GM19452 (cell line): ENCODE measurements around the gene TNFRSF14.
"Not testable (repeated sequence)": the region's sequence is repeated elsewhere in the genome, so short reads cannot be mapped to it uniquely, and the experiment has no call there.

Experiments
- ATAC-seq: cut with Tn5 transposase; IDR thresholded peaks from one replicate; pipeline ENCODE4 v1.9.1; 2021; ENCODE audit not compliant: unreplicated experiment

The TNFRSF14 gene

DNA sequence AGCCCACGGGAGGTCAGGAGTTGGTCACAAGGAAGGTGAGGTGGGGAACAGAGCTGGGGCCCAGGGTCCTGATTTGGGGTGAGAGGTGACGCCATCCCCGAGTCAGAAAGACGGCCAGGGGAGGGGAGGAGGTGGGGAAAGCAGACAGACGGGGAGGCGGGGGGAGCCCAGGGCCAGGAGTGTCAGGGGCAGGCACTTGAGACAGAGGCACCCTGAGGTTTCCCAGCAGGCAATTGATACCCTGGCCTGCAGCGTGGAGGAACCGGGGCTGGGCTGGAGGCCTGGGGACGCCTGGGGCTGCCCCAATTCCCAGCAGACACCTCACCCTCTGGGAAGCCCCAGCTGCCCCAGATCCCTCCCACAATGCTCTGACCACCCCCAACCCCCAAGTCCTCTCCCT, 3.1 kb upstream of the TNFRSF14 start:
- not testable (repeated sequence) for ATAC-seq

DNA sequence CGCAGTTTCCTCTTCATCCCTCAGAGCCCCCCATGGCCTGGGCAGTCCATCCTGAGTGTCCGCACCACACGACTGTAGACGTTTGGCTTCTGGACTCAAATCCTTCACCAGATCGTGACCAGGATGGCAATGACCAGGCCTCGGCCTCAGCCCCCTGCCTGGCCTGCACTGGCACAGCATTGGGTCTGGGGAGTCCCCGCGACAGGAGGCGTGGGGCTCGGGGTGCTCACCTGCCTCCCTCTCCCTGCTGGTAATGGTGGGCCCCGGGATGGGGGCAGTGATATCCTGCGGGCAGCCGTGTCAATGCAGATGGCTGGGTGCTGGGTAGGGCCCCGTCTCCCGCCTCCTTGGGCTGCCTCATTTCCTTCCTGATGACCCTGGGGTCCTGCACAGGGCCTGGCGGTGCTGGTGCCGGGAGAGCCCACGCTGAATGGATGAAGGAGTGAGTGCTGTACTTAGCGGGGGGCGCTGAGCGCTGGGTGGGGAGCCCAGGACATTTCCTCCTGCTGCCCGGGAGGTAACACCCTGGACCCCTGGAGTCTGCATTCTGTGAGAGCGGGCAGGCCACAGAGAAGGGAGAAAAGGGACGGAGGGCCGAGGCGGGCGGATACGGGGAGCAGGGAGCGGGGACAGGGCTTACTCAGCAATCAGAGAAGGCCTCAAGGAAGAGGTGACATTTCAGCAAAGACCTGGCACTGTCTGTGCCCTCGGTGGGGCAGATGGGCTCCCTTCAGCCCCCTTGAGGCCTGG, 2.1 kb upstream of the TNFRSF14 start:
- ATAC-seq = no peak

DNA sequence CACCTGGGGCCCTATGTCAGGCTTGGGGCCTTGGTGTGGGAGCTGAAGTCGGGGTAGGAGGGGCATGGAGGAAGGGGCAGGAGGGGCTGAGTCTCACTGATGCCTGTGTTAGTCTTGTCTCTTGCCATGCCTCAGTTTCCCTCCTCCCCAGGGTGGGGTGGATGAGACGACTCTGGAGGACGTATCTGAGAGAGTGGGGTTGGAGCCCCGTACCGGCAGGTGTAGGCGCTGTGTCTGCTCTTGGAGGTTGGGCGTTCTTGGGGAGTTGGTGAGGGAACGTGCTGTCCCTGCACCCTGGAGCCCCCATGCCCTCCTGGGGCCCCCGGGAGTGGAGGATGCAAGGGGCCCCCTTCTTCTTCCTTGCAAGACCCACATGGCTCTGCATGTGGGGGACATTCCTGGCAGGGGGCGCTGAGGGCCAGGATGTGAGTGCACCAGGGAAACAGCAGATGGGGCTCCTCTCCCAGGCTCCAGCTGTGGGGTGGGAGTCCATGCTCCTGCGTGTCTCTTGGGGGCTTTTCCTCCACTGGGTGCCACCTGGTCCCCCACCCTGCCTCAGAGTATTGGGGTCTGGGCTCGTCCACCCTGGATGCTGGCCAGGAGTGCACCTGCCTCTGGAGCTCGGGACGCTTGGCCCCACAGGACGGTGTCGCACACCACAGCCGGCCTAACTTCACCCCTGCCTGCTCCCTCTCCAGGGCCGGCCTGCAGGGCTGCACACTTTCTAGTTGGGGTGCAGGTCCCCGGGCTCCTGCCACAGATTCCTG, 1.4 kb upstream of the TNFRSF14 start:
- no peak for ATAC-seq

DNA sequence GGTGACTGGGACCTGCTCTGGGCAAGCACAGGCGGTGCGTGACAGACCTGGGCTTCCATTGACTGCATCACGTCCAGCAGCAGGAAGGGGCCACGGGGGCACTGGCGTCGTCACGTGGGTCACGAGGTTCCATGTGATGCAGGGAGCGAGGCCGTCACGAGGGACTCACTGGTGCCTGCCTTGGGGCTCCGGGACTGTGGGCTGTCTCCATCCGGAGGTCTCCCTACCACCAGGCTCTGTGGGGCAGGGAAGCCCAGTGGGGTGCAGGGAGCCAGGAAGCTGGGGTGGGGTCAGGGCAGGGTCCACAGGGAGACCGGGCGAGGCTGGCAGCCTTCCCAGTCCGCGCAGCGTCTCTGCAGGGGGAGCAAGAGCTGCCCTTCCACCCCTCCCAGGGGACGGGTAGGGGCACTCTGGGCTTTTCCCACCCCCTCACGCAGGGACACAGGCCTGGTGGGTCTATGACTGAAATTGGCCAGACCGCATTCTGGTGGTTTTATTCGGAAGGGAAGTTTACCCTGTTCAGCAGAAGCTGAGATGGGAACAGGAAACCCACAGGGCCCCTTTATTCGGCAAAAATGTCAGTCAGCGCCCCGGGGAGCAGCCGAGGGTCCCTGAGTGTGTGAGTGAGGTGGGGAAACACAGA, 416 bp upstream of the TNFRSF14 start:
- ATAC-seq = peak; percentile 44

DNA sequence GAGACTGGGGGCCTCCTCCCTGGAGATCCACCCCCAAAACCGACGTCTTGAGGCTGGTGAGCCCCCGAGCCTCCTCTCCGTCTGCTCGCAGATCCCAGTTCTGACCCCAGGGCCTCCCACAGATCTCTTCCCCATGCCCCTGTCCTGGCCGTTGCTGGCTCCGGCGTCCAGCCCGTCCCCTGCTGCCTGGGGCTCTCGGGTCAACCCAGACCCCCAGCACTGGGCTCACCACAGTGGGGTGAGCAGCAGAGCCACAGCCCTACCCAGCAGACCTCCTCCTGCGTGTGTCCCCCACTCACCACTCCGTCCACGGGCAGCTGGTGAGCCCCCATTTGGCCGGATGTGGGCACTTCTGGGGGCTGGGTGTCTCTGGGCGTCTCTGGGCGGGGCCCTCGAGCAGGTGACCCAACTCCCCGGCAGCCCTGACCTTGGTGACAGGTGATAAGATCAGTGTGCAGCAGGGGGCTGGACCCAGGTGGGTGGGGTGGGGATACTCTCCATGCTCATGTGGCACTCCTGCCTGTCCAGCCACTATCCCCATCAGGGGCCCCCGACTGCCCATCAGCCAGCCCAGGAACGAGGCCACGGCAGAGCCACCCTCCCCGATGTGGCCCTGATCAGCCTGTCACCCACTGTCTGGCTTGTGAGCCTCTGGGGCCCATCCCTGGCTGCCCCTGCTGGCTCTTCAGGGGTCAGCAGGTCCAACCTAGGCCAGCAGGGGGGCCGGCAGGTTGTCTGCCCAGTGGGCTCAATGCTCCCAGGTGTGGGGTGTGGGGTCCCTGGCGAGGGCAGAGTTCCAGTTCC, 709 bp downstream of the TNFRSF14 start:
- peak; percentile 11 for ATAC-seq

DNA sequence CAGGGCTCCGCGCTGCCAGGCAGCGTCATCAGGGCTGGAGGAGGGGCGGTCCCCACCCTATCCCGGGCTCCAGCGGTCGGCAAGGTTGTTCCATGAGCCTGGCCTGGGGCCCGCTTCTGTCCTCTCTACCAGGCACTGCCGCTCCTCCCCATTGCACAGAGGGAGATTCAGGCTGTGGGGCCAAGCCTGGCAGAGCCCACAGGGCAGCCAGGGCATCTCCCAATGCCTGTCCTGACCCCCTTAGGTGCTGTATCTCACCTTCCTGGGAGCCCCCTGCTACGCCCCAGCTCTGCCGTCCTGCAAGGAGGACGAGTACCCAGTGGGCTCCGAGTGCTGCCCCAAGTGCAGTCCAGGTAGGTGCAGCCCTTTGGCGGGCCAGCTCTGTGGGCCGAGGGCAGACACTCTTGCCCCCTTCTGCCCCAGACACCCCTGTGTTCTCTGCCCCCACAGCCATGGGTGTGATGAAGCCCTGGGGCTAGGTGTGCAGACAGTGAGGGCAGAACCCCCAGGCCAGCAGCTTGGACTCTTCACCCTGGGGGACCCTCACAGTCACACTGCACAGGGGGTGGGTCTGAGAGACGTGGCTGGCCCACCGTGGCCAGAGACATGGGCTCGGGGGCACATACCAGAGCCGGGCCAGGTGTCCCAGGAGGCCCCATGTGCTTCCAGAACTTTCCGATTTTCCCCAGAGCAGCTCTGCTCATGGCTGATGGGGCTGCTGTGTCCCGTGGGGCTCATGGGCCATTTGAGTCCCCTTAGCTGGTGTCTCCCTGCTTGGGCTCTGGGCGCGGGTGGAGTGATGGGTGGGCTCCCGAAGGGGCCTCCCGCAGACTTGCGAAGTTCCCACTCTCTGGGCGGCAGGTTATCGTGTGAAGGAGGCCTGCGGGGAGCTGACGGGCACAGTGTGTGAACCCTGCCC, 1.6 kb downstream of the TNFRSF14 start:
- ATAC-seq = no peak

DNA sequence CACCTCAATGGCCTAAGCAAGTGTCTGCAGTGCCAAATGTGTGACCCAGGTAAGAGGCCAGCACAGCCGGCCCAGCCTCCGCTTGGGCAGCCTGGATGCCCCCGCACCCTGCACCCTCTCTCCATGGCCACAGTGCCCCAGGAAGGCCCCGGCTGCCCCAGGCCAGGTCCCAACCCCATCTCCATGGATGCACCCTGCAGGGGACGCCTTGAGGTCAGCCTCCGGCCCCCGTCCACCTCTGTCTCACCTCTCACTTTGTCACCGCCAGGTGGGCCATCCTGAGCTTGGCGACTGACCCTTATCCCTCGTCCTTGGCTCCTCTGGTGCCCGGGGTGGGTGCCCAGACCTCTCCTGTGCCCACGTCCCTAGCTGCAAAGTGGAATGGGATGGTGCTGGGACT, 2.2 kb downstream of the TNFRSF14 start:
- no peak for ATAC-seq

DNA sequence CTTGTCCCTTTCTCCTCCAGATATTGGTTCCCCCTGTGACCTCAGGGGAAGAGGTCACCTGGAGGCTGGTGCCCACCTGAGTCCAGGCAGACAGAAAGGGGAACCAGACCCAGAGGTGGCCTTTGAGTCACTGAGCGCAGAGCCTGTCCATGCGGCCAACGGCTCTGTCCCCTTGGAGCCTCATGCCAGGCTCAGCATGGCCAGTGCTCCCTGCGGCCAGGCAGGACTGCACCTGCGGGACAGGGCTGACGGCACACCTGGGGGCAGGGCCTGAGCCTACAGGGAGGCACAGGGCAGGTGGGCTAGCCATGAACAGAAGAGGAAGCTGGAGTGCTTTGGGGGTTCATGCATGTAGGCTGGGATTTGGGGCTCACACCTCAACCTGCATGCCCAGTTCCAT, 2.7 kb downstream of the TNFRSF14 start:
- ATAC-seq = no peak

DNA sequence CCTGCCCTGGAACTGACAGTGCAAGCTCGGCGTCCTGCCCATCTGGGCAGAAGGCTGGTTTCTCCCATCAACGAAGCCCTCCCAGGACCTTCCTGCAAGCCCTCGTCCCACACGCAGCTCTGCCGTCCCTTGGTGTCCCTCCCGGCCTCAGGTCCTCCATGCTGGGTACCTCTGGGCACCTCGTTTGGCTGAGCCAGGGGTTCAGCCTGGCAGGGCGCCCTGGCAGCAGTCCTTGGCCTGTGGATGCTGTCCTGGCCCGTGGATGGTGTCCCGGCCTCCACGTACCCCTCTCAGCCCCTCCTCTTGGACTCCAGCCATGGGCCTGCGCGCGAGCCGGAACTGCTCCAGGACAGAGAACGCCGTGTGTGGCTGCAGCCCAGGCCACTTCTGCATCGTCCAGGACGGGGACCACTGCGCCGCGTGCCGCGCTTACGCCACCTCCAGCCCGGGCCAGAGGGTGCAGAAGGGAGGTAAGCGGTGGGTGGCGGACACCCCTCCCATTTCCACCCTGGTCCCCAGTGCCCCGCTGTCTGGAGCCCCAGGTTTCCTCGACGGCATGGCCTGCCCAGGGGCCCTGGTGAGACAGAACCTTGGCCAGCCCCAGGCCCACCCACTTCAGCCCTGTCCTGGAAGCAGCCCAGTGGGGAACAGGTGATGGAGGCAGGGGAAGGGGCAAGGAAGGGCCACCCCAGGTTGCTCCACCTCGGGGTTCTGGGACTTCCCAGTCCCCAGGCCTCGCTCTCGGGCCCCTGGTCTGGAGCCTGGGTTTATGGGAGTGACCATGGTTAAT, 3.5 kb downstream of the TNFRSF14 start:
- ATAC-seq = no peak

DNA sequence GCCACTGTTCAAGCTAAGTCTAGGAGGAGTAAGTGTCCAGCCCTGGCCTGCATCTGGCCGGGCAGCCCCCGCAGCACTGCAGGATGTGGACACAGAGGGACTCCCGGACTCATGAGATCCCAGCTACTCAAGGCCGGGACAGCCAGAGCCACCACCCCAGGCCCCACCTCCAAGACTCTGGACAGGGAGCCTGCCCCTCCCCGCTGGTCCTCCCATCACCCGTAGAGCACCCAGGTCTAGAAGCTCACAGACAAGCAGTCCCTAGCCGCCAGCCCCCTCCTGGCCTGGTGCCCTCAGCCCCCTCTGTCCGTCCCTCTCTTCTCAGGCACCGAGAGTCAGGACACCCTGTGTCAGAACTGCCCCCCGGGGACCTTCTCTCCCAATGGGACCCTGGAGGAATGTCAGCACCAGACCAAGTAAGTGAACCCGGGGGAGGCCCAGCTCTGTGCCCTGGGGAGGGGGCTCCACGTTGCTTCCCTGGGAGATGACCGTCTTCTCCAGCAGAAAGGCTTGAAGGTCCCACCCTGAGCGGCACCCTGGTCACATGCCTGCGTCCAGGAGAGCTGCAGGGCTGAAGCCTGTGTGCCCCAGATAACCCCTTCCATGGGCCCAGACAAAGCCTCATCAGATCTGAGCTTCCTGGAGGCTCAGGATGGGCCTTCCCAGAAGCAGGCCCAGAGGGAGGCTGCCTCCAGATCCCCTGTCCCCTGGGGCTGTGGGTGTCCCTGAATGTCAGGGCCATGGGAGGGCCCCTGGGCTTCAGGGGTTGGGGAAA, 4.3 kb downstream of the TNFRSF14 start:
- no peak for ATAC-seq

DNA sequence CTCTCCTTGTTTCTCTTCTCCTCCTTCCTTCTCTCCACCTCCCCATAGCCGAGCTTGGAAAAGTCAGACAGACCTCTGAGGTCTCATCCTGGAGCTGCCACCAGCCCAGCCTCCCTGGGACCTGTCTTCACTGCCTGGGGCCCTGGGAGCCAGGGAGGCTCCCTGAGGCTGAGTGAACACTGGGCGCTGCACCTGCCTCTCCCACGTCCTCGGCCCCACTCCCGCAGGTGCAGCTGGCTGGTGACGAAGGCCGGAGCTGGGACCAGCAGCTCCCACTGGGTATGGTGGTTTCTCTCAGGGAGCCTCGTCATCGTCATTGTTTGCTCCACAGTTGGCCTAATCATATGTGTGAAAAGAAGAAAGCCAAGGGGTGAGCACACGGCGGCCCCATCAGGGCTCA, 5.3 kb downstream of the TNFRSF14 start:
- no peak for ATAC-seq

DNA sequence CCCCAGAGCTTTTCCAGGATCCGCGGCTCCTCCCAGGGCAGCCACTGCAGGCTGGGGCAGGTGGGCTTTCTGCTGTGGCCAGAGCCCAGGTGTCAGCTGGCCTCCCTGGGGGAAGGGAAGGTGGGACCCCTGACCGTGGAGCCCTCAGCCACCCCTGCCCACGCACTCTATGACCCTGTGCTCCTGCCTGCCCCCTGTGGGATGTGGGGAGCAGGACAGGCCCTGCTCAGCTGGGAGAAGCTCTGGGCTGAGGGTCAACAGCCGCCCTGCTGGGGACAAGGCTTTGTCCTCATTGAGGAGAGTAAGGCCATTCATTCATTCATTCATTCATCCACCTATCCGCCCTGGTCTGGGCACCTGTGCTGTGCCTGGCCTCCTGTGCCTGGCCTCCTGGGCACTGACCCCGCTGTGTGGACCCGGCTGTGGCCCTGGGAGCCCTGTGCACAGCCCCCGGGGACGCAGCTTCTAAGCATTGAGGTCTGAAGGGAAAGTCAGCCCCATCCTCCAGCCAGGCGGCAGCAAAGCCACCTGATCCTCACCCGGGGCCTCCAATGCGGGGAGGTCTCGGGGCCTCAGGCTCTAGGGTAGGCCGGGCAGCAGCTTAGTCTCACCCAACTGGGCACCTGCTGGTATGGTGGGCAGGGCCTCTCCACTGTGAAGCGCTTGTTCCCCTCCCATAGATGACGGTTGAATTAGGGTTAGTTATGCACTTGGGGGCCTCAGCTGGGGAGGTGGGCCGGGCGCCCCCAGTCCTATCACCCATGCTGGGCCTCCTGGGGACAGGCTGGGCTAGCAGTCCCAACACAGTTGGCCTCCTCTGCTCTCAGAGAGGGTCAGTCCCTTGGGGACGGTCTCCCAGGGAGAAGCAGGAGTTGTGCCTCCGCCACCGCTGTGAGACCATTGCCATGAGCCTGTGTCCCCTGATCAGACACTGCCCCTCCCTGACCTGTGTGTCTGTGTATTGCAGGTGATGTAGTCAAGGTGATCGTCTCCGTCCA, 6.0 kb downstream of the TNFRSF14 start:
- ATAC-seq = no peak

DNA sequence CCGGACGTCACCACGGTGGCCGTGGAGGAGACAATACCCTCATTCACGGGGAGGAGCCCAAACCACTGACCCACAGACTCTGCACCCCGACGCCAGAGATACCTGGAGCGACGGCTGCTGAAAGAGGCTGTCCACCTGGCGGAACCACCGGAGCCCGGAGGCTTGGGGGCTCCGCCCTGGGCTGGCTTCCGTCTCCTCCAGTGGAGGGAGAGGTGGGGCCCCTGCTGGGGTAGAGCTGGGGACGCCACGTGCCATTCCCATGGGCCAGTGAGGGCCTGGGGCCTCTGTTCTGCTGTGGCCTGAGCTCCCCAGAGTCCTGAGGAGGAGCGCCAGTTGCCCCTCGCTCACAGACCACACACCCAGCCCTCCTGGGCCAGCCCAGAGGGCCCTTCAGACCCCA, 7.0 kb downstream of the TNFRSF14 start:
- ATAC-seq = no peak

DNA sequence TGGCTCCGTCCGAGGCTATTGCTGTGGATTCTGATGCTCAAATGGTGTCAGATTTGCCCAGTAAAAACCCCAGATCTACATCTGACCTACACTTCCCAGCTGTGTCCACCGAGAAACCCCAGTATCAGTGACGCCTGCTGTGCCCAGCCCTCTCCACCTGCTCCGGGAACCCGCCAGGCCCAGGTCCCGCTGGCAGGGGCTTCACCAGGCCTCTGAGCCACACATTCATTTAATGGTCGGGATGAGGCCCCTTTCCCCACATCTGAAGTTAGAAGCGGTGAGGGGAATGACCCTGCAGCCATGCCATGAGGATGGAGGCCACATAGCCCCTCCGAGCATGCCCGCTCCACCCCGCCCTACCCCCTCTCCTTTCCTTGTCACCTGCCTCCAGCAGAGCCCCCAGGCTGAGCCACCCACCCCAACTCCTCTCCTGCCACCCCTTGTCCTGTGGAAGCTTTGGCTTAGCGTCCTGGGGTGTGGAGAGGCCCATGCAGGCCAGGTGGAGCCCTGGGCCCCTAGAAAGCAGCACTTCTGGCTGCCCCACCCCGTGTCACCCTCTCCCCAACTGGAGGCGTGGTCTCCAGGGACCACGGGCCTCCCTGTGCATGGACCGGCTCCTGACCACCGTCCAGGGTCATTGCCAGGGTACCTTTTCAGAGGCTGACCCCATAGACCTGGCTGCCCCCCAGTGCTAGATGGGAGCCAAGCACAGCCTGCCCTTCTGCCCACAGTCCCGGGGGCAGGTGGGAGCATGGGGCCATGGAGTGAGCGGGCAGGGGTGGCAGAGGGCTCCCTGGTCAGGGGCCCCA, 8.0 kb downstream of the TNFRSF14 start:
- ATAC-seq = no peak

DNA sequence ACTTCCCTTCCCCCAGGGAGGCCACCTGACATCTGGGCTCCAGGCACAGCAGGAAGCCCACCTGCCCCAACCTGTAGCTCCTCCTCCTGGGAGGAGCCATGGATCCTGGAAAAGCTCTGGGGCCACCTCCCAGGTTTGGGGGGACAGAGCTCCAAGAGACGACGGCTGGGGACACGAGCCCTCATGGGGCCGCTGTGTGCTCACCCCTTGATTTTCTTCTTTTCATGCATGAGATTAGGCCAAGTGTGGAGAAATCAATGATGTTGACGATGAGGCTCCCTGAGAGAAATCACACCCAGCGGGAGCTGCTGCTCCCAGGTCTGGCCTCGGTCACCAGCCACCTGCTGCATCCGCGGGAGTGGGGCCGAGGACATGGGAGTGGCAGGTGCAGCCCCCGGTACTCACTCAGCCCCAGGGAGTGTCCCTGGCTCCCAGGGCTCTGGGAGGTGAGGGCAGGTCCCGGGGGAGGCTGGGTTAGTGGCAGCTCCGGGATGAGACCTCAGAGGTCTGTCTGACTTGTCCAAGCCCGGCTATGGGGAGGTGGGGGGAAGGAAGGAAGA, 8.7 kb downstream of the TNFRSF14 start:
- no peak for ATAC-seq
